Measurements from ENCODE around the gene OR5P2.

GRCh38 chr11:7844986-7845385 is 48.2 kb upstream of the OR5P2 start:
- no peak for TF ChIP-seq CTCF (IDR thresholded peaks at IDR 0.05; ENCODE audit: insufficient read depth, low read depth, low read length)
- TF ChIP-seq EZH2 (IDR thresholded peaks at IDR 0.05; ENCODE audit: insufficient read depth, low read length) = no peak

Data from astrocyte (in vitro differentiated cells and primary cell).